ENCODE measurements around the gene SLC2A5. TPM values are rescaled to one million over a fixed set of nuclear protein-coding genes. Genes with fewer than 3 reads are reported as not detected.
A peak's percentile ranks its signal among the peaks of the same experiment; 100 is the strongest.

Gene SLC2A5
- total RNA-seq, 1 experiment from 2014 or later = not detected

DNA sequence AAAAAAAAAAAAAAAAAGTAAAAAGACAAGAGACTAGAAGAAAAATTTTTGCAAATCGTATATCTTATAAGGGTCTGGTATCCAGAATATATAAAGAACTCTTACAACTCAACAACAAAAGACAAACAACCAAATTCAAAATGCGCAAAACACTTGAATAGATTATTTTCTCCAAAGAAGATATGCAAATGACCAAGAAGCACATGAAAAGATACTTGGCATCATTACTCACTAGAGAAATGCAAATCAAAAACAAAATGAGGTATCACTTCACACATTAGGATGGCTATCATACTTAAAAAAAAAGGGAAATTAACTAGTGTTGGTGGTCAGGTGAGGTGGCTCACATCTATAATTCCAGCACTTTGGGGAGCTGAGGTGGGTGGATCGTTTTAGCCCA is 12.0 kb upstream of the SLC2A5 start:
- Histone ChIP-seq H3K36me3 (ENCODE audit: low read depth) (no peaks in the 10 kb centered on the region), H3K27ac (peak overlapping the region; percentile 73), H2AFZ (no peak overlapping the region), H3K4me2 (peak overlapping the region; percentile 56), H3K4me3 (no peak overlapping the region), H3K27me3 (ENCODE audit: insufficient read depth, low read depth) (no peaks in the 10 kb centered on the region), H3K9me3 (ENCODE audit: insufficient read depth, low read depth) (0 out of 2 replicates have a peak, but pooled peaks cover 2% of the 10 kb centered on the region), H3K9me2 (ENCODE audit: insufficient read depth) (no peaks in the 10 kb centered on the region), H3F3A (ENCODE audit: insufficient read depth, low read depth) (peaks cover 21% of the 10 kb centered on the region; the same call in 1 of the 2 replicates), H4K20me1 (ENCODE audit: insufficient read depth) (no peaks in the 10 kb centered on the region), H3K4me1 (replicated peaks; ENCODE audit: insufficient read depth) (peaks cover 41% of the 10 kb centered on the region), H3K79me2 (ENCODE audit: low read depth) (no peaks in the 10 kb centered on the region)
- intact Hi-C loops (cut with micrococcal nuclease; ENCODE audit: unreplicated experiment) = no loop called here
- CTCF ChIA-PET = interaction anchor here (0.6 to 1.1 kb wide), 5 partner anchors 20 to 222 kb away, joined by 3 to 8 read pairs (median 7); no protein-coding TSS in a partner anchor
- BruUV-seq (replicated peaks) = no TSS peak
- TF ChIP-seq, protein P1, sequence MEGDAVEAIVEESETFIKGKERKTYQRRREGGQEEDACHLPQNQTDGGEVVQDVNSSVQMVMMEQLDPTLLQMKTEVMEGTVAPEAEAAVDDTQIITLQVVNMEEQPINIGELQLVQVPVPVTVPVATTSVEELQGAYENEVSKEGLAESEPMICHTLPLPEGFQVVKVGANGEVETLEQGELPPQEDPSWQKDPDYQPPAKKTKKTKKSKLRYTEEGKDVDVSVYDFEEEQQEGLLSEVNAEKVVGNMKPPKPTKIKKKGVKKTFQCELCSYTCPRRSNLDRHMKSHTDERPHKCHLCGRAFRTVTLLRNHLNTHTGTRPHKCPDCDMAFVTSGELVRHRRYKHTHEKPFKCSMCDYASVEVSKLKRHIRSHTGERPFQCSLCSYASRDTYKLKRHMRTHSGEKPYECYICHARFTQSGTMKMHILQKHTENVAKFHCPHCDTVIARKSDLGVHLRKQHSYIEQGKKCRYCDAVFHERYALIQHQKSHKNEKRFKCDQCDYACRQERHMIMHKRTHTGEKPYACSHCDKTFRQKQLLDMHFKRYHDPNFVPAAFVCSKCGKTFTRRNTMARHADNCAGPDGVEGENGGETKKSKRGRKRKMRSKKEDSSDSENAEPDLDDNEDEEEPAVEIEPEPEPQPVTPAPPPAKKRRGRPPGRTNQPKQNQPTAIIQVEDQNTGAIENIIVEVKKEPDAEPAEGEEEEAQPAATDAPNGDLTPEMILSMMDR (conservative IDR thresholded peaks at IDR 0.05) = no peak
- TF ChIP-seq EZH2 (IDR thresholded peaks at IDR 0.05; ENCODE audit: low read depth) = no peak
- DNase-seq = no peak
- POLR2A ChIA-PET (ENCODE audit: unreplicated experiment) = interaction anchor here (0.7 kb wide), 1 partner anchor 1056 kb away, joined by 9 read pairs; no protein-coding TSS in a partner anchor

DNA sequence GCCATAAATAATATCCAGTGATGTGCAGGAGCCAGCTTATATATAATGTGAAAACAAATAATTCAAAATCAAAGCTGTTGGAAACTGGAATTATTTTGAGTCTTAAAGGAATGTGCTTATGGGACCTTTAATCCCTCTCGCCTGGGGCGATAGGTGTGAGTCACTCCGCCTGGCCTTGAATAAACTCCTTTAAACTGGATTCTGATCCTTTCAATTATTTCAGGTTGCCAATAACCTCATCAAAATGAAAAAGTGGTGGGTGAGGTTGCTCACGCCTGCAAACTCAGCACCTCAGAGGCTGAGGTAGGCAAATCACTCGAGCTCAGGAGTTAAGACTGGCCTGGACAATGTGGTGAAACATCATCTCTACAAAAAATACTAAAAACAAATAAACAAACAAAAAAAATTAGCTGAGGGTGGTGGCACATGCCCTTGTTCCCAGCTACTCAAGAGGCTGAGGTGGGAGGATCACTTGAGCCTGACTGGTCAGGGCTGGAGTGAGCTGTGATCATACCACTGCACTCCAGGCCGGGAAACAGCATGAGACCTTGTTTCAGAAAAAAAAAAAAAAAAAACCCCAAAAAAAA is 11.4 kb upstream of the SLC2A5 start:
- peak; percentile 73 to 88 for DNase-seq
- ChIA-PET CTCF (interaction anchor here (0.6 to 1.1 kb wide), 7 partner anchors 21 to 368 kb away, joined by 3 to 8 read pairs (median 6); no protein-coding TSS in a partner anchor), POLR2A (ENCODE audit: unreplicated experiment) (interaction anchor here (0.7 kb wide), 1 partner anchor 1056 kb away, joined by 9 read pairs; no protein-coding TSS in a partner anchor)
- intact Hi-C loops (cut with micrococcal nuclease; ENCODE audit: unreplicated experiment) = no loop called here
- Histone ChIP-seq H3K9me2 (ENCODE audit: insufficient read depth) (no peaks in the 10 kb centered on the region), H3F3A (ENCODE audit: insufficient read depth, low read depth) (peaks cover 21% of the 10 kb centered on the region; the same call in 1 of the 2 replicates), H3K27me3 (ENCODE audit: insufficient read depth, low read depth) (no peaks in the 10 kb centered on the region), H3K36me3 (ENCODE audit: low read depth) (no peaks in the 10 kb centered on the region), H3K4me2 (peak overlapping the region; percentile 56), H2AFZ (no peak overlapping the region), H4K20me1 (ENCODE audit: insufficient read depth) (no peaks in the 10 kb centered on the region), H3K27ac (peak overlapping the region; percentile 73), H3K4me1 (replicated peaks; ENCODE audit: insufficient read depth) (peaks cover 41% of the 10 kb centered on the region), H3K79me2 (ENCODE audit: low read depth) (no peaks in the 10 kb centered on the region), H3K9me3 (ENCODE audit: insufficient read depth, low read depth) (no peaks in the 10 kb centered on the region), H3K4me3 (no peak overlapping the region)
- no peak for TF ChIP-seq EZH2 (IDR thresholded peaks at IDR 0.05; ENCODE audit: low read depth)
- TF ChIP-seq, protein P1 (conservative IDR thresholded peaks at IDR 0.05) = no peak
- BruUV-seq (replicated peaks) = no TSS peak

DNA sequence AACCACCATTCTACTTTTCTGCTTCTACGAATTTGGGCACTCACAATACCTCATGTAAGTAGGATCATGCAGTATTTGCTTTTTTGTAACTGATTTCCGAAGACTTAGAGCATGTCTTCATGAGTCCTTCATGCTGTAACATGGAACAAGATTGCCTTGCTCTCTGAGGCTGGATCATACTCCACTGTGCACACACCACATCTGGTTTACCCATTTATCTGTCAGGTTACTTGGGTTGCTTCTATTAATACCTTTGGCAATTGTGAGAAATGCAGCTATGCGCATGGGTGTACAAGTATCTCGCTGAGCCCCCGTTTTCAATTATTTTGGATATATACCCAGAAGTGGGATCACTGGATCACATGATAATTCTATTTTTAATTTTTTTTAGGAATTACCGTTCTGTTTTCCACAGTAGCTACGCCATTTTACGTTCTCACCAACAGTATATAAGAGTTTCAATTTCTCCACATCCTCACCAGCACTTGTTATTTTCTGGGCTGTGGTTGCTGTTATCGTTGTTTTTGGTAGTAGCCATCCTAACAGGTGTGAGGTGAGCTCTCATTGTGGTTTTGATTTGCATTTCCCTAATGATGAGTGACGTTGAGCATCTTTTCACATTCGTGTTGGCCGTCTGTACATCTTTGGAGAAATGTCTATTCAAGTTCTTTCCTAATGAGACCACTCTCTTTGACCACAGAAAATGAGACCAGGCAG is 10.7 kb upstream of the SLC2A5 start:
- no peaks in the 10 kb centered on the region for H3K9me3 ChIP-seq (ENCODE audit: insufficient read depth, low read depth)
- no TSS peak for BruUV-seq (replicated peaks)
- H3K27ac ChIP-seq = peak overlapping the region; percentile 73; the same call in 1 of the 2 replicates
- H4K20me1 ChIP-seq (ENCODE audit: insufficient read depth) = no peaks in the 10 kb centered on the region
- no peaks in the 10 kb centered on the region for H3K27me3 ChIP-seq (ENCODE audit: insufficient read depth, low read depth)
- H3K36me3 ChIP-seq (ENCODE audit: low read depth) = no peaks in the 10 kb centered on the region
- TF ChIP-seq, protein P1 (conservative IDR thresholded peaks at IDR 0.05) = no peak
- TF ChIP-seq EZH2 (IDR thresholded peaks at IDR 0.05; ENCODE audit: low read depth) = no peak
- peak in 1 of 2 experiments; percentile 36 for DNase-seq
- POLR2A ChIA-PET (ENCODE audit: unreplicated experiment) = no interaction called here
- H3K4me2 ChIP-seq = peak overlapping the region; percentile 56
- peaks cover 36% of the 10 kb centered on the region for H3K4me1 ChIP-seq (replicated peaks; ENCODE audit: insufficient read depth)
- no peak overlapping the region for H3K4me3 ChIP-seq
- H2AFZ ChIP-seq = no peak overlapping the region
- H3F3A ChIP-seq (ENCODE audit: insufficient read depth, low read depth) = peaks cover 23% of the 10 kb centered on the region; the same call in 1 of the 2 replicates
- no peaks in the 10 kb centered on the region for H3K9me2 ChIP-seq (ENCODE audit: insufficient read depth)
- intact Hi-C loops (cut with micrococcal nuclease; ENCODE audit: unreplicated experiment) = no loop called here
- H3K79me2 ChIP-seq (ENCODE audit: low read depth) = no peaks in the 10 kb centered on the region
- CTCF ChIA-PET = interaction anchor here (0.6 to 1.1 kb wide), 5 partner anchors 21 to 526 kb away, joined by 3 to 9 read pairs (median 6); no protein-coding TSS in a partner anchor

All from PC-9 (cell line).